ENCODE results near the gene CDH11.
A peak's percentile ranks its signal among the peaks of the same experiment; 100 is the strongest.

CDH11 gene

DNA sequence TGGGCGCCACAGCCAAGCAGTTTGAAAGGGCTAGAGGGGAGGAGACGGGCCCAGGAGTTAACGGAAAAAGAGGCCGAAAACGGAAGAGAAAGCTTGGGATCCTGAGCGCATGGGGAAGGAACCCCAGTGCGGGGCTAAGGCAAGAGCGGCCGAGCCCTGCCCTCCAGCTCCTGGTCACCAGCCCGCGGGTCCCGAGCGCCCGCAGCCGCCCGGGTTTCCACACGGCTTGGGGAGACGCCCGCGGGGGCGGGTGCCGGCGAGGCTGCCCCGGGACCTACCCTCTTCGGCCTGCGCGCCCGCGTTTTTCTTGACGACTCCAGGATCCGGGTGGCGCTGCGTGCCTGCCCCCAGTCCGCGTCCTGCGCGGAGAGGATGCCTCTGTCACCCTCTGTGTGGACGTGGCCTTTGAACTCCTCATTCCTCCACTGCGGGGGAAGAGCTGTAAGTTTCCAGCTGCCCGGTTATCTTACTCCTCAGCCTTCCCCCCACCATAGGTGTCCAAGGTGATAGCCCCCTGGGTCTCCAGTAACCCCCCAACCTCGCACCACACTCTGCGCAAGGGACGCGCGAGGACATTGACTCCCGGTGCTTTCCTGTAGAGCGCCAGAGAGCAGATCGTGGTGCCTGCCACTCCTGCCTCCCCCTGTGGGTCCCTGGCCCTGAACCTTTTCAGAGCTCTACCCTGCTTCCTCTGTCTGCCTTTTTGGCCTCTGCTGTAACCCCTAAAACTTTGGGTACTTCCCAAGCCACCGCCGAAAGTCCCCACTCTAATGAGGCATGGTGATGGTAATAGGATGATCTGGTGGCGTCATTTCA, 1.7 kb upstream of the CDH11 start:
- H3K27me3 ChIP-seq (replicated peaks; ENCODE audit: control insufficient read depth, insufficient read depth, low read length), result no peaks in the 10 kb centered on the region
- peak overlapping the region; percentile 5; the same call in 1 of the 2 replicates for H3K4me3 ChIP-seq (replicated peaks; ENCODE audit: low read depth, low read length)
- TF ChIP-seq, protein P1, sequence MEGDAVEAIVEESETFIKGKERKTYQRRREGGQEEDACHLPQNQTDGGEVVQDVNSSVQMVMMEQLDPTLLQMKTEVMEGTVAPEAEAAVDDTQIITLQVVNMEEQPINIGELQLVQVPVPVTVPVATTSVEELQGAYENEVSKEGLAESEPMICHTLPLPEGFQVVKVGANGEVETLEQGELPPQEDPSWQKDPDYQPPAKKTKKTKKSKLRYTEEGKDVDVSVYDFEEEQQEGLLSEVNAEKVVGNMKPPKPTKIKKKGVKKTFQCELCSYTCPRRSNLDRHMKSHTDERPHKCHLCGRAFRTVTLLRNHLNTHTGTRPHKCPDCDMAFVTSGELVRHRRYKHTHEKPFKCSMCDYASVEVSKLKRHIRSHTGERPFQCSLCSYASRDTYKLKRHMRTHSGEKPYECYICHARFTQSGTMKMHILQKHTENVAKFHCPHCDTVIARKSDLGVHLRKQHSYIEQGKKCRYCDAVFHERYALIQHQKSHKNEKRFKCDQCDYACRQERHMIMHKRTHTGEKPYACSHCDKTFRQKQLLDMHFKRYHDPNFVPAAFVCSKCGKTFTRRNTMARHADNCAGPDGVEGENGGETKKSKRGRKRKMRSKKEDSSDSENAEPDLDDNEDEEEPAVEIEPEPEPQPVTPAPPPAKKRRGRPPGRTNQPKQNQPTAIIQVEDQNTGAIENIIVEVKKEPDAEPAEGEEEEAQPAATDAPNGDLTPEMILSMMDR (IDR thresholded peaks at IDR 0.05; ENCODE audit: insufficient read depth, low read length, poor library complexity, severe bottlenecking), result no peak
- no peak for DNase-seq (ENCODE audit: extremely low read depth, insufficient read length)
- no peaks in the 10 kb centered on the region for H3K36me3 ChIP-seq (ENCODE audit: control insufficient read depth, insufficient read depth, low read length)

DNA sequence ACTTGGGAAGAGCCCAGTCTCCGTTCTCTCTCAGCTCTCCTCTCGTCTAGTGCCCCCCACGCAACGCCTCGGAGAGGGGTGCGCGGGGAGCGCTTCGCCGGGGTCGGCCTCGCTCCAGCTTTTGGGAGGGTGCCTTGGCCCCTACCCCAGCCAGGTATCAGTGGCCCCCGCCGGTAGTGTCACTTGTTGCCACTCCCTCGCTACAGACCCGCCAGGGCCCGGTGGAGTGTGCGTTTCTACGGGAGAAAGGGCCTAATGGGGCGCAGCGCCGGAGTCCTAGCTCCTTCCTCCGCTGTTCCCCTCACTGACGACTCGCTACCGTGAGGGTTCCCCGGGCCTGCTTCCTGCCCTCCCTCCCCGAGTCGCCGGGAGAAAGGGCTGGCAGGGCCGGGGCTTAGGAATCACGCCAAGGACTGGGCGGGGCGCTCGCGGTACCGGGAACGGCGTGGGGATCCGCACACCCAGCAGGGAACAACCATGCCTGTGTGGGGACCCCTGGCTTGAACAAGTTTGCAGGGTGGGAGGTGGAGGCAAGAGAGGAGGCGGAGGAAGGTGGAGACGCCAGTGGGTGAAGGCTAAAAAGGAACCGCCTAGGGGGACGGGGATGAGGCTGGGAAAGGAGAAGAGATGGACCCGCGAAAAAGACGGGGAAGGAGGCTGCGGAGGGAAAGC, 997 bp upstream of the CDH11 start:
- no peaks in the 10 kb centered on the region for H3K27me3 ChIP-seq (replicated peaks; ENCODE audit: control insufficient read depth, insufficient read depth, low read length)
- H3K4me3 ChIP-seq (replicated peaks; ENCODE audit: low read depth, low read length), result peak overlapping the region; percentile 5; the same call in 1 of the 2 replicates
- TF ChIP-seq, protein P1 (IDR thresholded peaks at IDR 0.05; ENCODE audit: insufficient read depth, low read length, poor library complexity, severe bottlenecking), result no peak
- no peaks in the 10 kb centered on the region for H3K36me3 ChIP-seq (ENCODE audit: control insufficient read depth, insufficient read depth, low read length)
- no peak for DNase-seq (ENCODE audit: extremely low read depth, insufficient read length)

DNA sequence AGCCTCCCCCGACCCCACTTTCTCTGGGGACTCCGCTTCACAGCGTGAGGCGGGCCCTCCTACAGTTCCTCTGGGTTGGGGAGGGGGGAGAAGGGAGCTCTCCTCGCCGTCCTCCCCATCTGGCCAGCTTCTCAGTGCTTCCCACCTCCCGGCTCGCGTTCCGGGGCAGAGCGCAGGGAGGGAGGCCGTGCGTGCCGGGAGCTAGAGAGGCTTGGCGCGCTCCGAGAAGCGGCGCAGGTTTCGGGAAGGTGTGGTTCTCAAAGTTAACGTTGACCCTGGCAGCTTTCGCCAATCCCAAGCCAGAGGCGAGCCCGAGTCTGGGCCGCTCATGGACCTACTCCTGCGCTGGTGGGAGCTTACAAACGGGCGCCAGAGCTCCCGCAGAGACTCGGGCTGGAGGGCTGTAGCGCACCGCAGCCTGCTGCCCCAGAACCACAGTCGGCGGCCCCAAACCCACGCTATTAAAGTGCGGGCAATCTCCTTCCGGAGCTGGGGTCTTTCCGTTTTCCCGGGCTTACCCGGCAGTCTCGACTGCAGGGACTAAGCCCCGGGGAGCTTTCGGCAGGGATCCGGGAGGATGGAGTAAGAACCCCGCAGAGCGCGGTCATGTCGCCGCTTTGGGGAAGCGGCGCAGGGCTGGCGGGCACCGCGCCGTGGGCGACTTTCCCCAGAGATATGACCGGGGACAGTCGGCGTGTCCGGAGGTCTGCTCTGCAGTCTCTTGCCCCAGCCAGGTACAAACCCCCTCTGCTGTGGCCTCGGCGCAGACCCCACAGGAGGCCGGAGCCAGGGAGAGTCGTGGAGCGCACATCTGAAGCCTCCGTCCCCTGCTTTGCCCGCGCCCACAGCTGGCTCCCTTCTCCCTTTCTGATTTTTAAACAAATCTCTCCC, 787 bp downstream of the CDH11 start:
- DNase-seq (ENCODE audit: extremely low read depth, insufficient read length), result no peak
- H3K36me3 ChIP-seq (ENCODE audit: control insufficient read depth, insufficient read depth, low read length), result no peaks in the 10 kb centered on the region
- TF ChIP-seq, protein P1 (IDR thresholded peaks at IDR 0.05; ENCODE audit: insufficient read depth, low read length, poor library complexity, severe bottlenecking), result no peak
- no peak overlapping the region for H3K4me3 ChIP-seq (replicated peaks; ENCODE audit: low read depth, low read length)
- H3K27me3 ChIP-seq (replicated peaks; ENCODE audit: control insufficient read depth, insufficient read depth, low read length), result no peaks in the 10 kb centered on the region

DNA sequence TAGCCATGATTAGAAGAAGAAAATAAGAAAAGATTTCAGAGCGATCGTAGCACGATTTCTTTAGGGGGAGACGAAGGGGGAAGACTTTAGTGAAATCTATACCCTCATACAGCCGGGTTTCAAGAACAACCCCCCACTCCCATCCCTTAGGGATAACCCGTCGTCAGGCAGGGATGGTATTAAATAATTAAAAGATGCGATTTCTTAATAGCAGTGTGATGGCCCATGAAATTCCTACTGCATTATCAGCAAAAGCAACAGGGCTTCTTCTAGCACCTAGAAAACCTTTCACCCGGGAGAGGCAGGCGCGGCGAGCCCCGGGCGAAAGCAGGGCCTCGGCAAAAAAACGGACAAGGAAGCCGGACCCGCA, 1.4 kb downstream of the CDH11 start:
- no peaks in the 10 kb centered on the region for H3K36me3 ChIP-seq (ENCODE audit: control insufficient read depth, insufficient read depth, low read length)
- TF ChIP-seq, protein P1 (IDR thresholded peaks at IDR 0.05; ENCODE audit: insufficient read depth, low read length, poor library complexity, severe bottlenecking), result no peak
- no peak for DNase-seq (ENCODE audit: extremely low read depth, insufficient read length)
- no peaks in the 10 kb centered on the region for H3K27me3 ChIP-seq (replicated peaks; ENCODE audit: control insufficient read depth, insufficient read depth, low read length)
- H3K4me3 ChIP-seq (replicated peaks; ENCODE audit: low read depth, low read length), result no peak overlapping the region

DNA sequence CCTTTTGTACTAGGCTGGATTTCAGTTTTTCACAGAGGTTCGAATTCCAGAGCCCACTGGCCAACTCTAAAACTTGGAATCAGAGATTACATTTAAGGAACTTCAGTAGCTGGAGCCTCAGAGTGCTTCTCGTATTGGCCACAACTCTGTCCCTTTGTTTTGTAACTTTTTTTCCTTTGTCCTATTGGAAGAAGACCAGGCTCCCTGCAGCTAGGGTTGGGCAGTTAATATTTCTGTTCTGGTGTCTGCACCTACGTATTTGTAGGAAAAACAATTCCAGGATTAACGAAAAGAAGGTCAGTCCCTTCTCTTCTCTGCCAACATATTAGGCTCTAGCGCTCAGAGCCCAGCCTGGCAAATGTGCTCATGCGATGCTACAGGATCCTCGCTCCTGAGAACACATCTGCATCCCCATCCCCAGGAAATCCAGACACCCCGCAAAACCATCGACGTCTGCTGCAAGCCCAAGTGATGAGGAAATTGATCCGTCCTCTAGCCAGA, 1.9 kb downstream of the CDH11 start:
- H3K4me3 ChIP-seq (replicated peaks; ENCODE audit: low read depth, low read length), result no peak overlapping the region
- TF ChIP-seq, protein P1 (IDR thresholded peaks at IDR 0.05; ENCODE audit: insufficient read depth, low read length, poor library complexity, severe bottlenecking), result no peak
- no peak for DNase-seq (ENCODE audit: extremely low read depth, insufficient read length)
- no peaks in the 10 kb centered on the region for H3K27me3 ChIP-seq (replicated peaks; ENCODE audit: control insufficient read depth, insufficient read depth, low read length)
- no peaks in the 10 kb centered on the region for H3K36me3 ChIP-seq (ENCODE audit: control insufficient read depth, insufficient read depth, low read length)

All from GM06990 (cell line).